OCI-LY1 (cell line): ENCODE data around the gene SHH.

Experiments used
- H2AFZ ChIP-seq: fragments of 200-600 bp; sonication (generic), shearing (Covaris generic); 2 replicates; pipeline ENCODE4 v1.6.0; 2014; ENCODE audit warnings: antibody characterized with exemption, mild to moderate bottlenecking, low read length
- H3F3A ChIP-seq: fragments of 200-600 bp; sonication (generic), shearing (Covaris generic); 2 replicates; pipeline ENCODE4 v1.6.0; 2014; ENCODE audit warnings: mild to moderate bottlenecking, antibody characterized with exemption, low read length, moderate library complexity; ENCODE audit not compliant: insufficient read depth
- H3K27ac ChIP-seq: fragments of 200-600 bp; sonication (generic); 2 replicates; pipeline ENCODE4 v1.5.1; 2014; ENCODE audit warnings: low read length, mixed run types, mild to moderate bottlenecking, low read depth; ENCODE audit not compliant: poor library complexity, severe bottlenecking
- H3K27me3 ChIP-seq: fragments of 200-600 bp; sonication (generic); 2 replicates; pipeline ENCODE4 v1.6.0; 2014; ENCODE audit warnings: antibody characterized with exemption, mild to moderate bottlenecking, low read length, moderate library complexity; ENCODE audit not compliant: insufficient read depth
- H3K36me3 ChIP-seq: fragments of 200-600 bp; sonication (generic); 2 replicates; pipeline ENCODE4 v1.6.1; 2014; ENCODE audit warnings: mild to moderate bottlenecking, antibody characterized with exemption, low read length, moderate library complexity, mixed read lengths; ENCODE audit not compliant: insufficient read depth
- H3K4me1 ChIP-seq: fragments of 200-600 bp; sonication (generic); 2 replicates; pipeline ENCODE4 v1.5.1; 2014; ENCODE audit warnings: mild to moderate bottlenecking, low read length, moderate library complexity; ENCODE audit not compliant: insufficient read depth, severe bottlenecking
- H3K4me2 ChIP-seq: fragments of 200-600 bp; sonication (generic), shearing (Covaris generic); 2 replicates; pipeline ENCODE4 v1.6.1; 2014; ENCODE audit warnings: low read length
- H3K4me3 ChIP-seq: fragments of 200-600 bp; sonication (generic); 2 replicates; pipeline ENCODE4 v1.5.1; 2014; ENCODE audit warnings: low read length, low read depth, mild to moderate bottlenecking, mixed read lengths; ENCODE audit not compliant: poor library complexity, severe bottlenecking
- H3K79me2 ChIP-seq: fragments of 200-600 bp; shearing (Covaris generic); 2 replicates; pipeline ENCODE4 v1.6.1; 2016; ENCODE audit warnings: mixed run types, low read length, mixed read lengths; ENCODE audit not compliant: insufficient read depth
- H3K9ac ChIP-seq: fragments of 200-600 bp; sonication (generic), shearing (Covaris generic); 2 replicates; pipeline ENCODE4 v1.6.1; 2014; ENCODE audit warnings: mild to moderate bottlenecking, low read length, mixed read lengths
- H3K9me2 ChIP-seq: fragments of 200-600 bp; sonication (generic), shearing (Covaris generic); 2 replicates; pipeline ENCODE4 v1.6.1; 2014; ENCODE audit warnings: low read depth, mild to moderate bottlenecking, low read length, mixed read lengths
- H3K9me3 ChIP-seq: fragments of 200-600 bp; shearing (Covaris generic); 2 replicates; pipeline ENCODE4 v1.6.1; 2014; ENCODE audit warnings: low read length, mixed read lengths
- H4K20me1 ChIP-seq: fragments of 200-600 bp; sonication (generic), shearing (Covaris generic); 2 replicates; pipeline ENCODE4 v1.6.0; 2016; ENCODE audit warnings: mild to moderate bottlenecking, low read length; ENCODE audit not compliant: insufficient read depth
- CTCF ChIP-seq: fragments of 200-600 bp; sonication (generic), shearing (Covaris generic); IDR thresholded peaks from 2 replicates; pipeline ENCODE4 v1.5.1; 2017; ENCODE audit warnings: mild to moderate bottlenecking, antibody characterized with exemption, low read length, moderate library complexity, mixed read lengths
- EZH2 ChIP-seq: fragments of 200-600 bp; sonication (generic), shearing (Covaris generic); IDR thresholded peaks from 2 replicates; pipeline ENCODE4 v1.8.0; 2017; ENCODE audit warnings: borderline replicate concordance, mixed run types, mild to moderate bottlenecking, antibody characterized with exemption, low read length, moderate library complexity, mixed read lengths

The SHH gene

DNA sequence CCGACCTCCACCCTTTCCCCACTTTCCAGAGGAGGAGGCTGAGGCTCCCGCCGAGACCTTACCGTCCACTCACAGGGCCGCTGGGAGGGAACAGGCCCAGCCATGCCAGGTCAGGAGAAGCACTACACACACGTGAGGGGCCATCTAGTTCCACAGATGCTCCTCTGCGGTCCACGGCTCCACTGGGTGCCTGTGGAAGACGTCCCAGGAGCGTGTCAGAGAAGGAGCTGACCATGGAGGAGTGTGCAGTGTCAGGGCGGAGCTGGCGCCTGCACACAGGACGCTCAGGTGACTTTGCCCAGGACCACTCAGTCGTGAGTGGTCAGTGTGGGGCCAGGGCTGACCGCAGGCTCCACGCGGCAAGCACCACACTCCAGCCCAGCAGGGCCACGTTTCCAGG lies 8.0 kb upstream of the SHH start:
- Histone ChIP-seq H3K27me3 (peaks cover 4% of the 10 kb centered on the region; the same call in 1 of the 2 replicates), H3K4me3 (no peak overlapping the region), H3K4me2 (no peak overlapping the region), H3K9me2 (no peaks in the 10 kb centered on the region), H3K27ac (no peak overlapping the region), H3K9me3 (no peaks in the 10 kb centered on the region), H3K79me2 (no peaks in the 10 kb centered on the region), H3F3A (no peaks in the 10 kb centered on the region), H3K4me1 (no peaks in the 10 kb centered on the region), H3K9ac (no peak overlapping the region), H4K20me1 (no peaks in the 10 kb centered on the region), H3K36me3 (no peaks in the 10 kb centered on the region), H2AFZ (no peak overlapping the region)
- TF ChIP-seq CTCF, result no peak

- peaks cover 4% of the 10 kb centered on the region; the same call in 1 of the 2 replicates for H3K27me3 ChIP-seq
- no peaks in the 10 kb centered on the region for H3K9me3 ChIP-seq
- no peaks in the 10 kb centered on the region for H3K79me2 ChIP-seq
- H3F3A ChIP-seq, result no peaks in the 10 kb centered on the region
- TF ChIP-seq EZH2 (no peak), CTCF (no peak)
- H4K20me1 ChIP-seq, result no peaks in the 10 kb centered on the region
- no peak overlapping the region for H3K4me3 ChIP-seq
- H2AFZ ChIP-seq, result no peak overlapping the region
- H3K9ac ChIP-seq, result no peak overlapping the region
- no peaks in the 10 kb centered on the region for H3K9me2 ChIP-seq
- H3K36me3 ChIP-seq, result no peaks in the 10 kb centered on the region
- no peak overlapping the region for H3K4me2 ChIP-seq
- no peaks in the 10 kb centered on the region for H3K4me1 ChIP-seq
- no peak overlapping the region for H3K27ac ChIP-seq
These were observed 6.9 kb upstream of the SHH start for GRCh38 chr7:155819186-155819585.

DNA sequence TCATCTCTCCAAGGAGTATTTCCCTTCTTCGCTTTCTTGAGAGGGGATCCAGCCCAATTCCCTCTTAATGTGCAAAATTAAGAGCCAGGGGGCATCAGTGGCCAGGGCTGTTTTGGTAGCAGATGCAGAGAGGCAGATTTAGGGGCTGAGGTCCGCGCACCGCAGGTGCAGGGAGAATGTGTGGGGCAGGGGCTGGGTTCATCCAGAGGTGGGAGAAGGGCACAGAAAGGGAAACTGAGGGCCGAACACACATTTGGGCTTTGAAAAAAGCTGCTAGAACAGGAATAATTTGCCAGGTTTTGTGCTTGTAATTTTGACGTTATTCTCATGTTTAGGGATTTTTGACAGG lies 6.5 kb upstream of the SHH start:
- Histone ChIP-seq H2AFZ (no peak overlapping the region), H3K4me1 (no peaks in the 10 kb centered on the region), H3K4me2 (no peak overlapping the region), H3K9me2 (no peaks in the 10 kb centered on the region), H3K9me3 (no peaks in the 10 kb centered on the region), H3K4me3 (no peak overlapping the region), H3K27ac (no peak overlapping the region), H4K20me1 (no peaks in the 10 kb centered on the region), H3K27me3 (peaks cover 4% of the 10 kb centered on the region; the same call in 1 of the 2 replicates), H3F3A (no peaks in the 10 kb centered on the region), H3K9ac (no peak overlapping the region), H3K36me3 (no peaks in the 10 kb centered on the region), H3K79me2 (no peaks in the 10 kb centered on the region)
- TF ChIP-seq EZH2, result no peak
- no peak for TF ChIP-seq CTCF
